ENCODE measurements around the gene FMC1.
A peak's percentile ranks its signal among the peaks of the same experiment; 100 is the strongest.
"Not testable (repeated sequence)": the region's sequence is repeated elsewhere in the genome, so short reads cannot be mapped to it uniquely, and the experiment has no call there.

FMC1 gene

GRCh38 chr7:139341058-139341775, at the start of gene FMC1:
FMC1 (plus strand) TSS chr7:139341337; CDS start chr7:139341385, 48 bp downstream.
- DNase-seq: peak; percentile 89

DNA sequence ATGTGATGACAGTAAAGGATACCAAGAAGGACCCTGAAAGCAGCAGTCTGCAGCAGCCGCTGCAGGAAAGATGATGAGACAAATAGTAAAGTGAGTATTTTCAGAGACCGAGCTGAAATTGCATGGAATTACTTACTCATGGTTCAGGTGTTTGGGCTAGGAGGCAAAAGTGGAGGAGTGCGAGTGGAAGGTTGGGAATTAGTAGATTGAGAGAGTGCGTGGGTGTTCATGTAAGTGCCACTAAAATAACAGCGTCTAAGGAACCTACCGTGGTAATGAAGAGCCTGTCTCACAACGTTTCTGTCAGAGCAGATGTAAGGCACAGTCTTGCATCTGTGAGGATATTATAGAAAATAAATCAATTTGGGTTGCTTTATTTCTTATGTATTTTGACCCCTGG, 48.3 kb upstream of the FMC1 start:
- no peak for DNase-seq

- no peak for DNase-seq
Observed at GRCh38 chr7:139293534-139293933, 47.6 kb upstream of the FMC1 start.

GRCh38 chr7:139294241-139294640, 46.9 kb upstream of the FMC1 start:
- no peak for DNase-seq

DNA sequence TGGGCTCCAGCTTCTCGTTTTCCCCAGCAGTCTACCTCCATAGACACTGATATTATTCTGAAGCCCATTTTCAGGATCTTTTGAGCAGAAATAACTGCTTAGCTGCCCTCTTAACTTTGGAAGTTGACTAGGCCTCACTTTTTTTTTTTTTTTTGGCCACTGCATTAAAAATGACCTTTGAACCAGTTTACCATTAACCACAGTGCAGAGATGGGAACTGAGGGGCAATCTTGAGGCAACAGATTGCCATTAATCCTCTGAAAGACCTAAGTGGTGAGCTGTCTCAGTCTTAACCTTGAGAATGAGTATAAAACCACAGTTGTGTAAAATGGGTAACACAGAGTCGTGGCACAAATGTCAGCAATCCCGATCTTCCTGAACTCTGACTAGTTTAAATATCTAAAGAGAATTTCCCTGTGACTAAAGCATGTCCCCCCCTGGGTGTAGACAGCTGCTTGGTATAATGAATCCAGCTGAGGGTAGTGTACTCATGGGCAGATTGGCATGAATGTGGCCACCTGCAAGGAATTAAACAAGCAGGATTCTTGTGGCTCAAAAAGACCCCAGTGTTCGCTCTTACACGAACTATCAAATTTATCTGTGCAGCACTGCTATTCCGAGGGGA, 46.1 kb upstream of the FMC1 start:
- no peak for DNase-seq

GRCh38 chr7:139297795-139298194, 43.3 kb upstream of the FMC1 start:
- no peak for DNase-seq

DNA sequence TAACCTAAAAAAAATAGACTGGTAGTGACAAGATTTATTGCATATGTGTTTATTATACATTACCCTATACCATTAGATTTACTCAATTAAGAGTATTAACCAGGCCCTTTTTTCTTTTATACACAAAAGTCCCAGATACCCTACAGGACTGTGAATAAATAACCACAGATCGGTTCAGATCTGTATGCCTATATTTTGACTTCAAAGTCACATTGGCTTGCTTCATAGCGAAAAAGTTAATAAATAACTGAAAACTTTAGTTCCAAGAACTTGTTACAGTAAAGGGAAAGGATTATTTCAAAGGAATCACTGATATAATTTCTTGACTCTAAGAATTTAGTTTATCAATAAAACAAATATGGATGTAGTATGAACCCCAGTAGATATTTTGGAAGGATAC, 41.8 kb upstream of the FMC1 start:
- no peak for DNase-seq

GRCh38 chr7:139300390-139300789, 40.7 kb upstream of the FMC1 start:
- no peak for DNase-seq

- no peak for DNase-seq
Observed at GRCh38 chr7:139304517-139304916, 36.6 kb upstream of the FMC1 start.

- DNase-seq: no peak
Observed at GRCh38 chr7:139317939-139318505, 23.1 kb upstream of the FMC1 start.

DNA sequence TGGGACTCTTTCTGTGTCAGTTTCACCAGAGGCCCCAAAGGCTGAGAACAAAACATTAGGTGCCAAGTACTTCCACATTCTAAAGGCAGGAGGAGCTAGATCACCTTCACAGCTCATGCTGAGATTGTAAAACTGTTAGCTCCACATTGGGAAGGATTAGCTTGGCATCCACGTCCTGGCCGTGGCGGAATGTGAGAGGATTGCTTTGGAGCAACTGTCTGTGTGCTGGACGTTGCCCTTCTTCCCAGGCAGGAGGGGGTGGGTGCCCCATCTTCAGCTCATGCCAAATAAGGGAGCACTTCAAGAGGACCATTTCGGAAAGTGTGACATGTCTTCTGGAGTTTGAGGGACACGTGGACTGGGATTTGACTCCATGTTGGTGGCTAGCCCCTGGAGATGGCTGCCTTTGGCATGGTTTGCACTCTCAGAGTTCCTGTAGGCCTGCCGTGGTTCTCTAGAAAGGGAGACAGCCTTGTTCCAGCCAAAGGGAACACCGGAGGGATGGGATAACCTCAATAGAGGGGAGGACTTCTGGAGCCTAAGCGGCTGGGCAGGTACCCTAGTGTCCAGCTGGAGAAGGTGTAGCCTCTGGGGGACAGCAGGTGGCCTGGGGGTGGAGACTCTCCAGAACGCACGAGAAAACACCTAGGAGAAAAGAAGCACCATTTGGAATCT, 19.9 kb upstream of the FMC1 start:
- DNase-seq: no peak

- not testable (repeated sequence) for DNase-seq
Observed at GRCh38 chr7:139324709-139325108, 16.4 kb upstream of the FMC1 start.

DNA sequence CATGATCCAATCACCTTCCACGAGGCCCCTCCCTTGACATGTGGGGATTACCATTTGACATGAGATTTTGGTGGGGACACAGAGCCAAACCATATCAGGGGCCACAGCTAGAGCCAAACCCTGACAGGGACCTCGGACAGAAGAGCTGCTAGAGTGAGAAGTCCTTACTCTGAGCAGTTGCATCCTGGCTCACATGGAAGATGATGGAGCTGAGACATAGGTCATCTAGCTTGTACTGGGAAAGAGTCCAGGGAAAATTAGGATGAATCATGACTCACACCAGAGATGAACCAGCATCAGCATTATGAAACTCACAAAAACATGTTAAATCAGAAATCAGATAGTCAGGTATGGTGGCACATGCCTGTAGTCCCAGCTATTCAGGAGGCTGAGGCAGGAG, 12.8 kb upstream of the FMC1 start:
- no peak for DNase-seq

DNA sequence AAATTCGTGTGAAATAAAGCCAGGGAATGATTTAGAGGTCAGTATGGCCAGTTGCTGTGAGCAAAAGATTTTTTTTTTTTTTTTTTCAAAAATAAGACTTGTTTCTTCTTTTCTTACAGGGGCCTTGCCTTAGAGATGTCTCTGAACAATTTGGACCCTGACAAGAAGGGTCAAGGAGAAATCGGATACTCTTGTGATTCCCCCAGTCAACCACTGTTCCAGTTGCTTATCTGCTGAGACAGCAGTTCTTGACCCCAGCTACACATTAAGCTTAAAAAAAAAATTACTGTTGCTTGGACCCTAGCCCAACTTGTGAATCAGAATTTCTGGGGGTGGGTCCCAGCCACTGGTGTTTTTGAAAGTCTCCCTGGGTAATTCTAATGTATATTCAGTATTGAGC, 12.0 kb upstream of the FMC1 start:
- DNase-seq: no peak

DNA sequence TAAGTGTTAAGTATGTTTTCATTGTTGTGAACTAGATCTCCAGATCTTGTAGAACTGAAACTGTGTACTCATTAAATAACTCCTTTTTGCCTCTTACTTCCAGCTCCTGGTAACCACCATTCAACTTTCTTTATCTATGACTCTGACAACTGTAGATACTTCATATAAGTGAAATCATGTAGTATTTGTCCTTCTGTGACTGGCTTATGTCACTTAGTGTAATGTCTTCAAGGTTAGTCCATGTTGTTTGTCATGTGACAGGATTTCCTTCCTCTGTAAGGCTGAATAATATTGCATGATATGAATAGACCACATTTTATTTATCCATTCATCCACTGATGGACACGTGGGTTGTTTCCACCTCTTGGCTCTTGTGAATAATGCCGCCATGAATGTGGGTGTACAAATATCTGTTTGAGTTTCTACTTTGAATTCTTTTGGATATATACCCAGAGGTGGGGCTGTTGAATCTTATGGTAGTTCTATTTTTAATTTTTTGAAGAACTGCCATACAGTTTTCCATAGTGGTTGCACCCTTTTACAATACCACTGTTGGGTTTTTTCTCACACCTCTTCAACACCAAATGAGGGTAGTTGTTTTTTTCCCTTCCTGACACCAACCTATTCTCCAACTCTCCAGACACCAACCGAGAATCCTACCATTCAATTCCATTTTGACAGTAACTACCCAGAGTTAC, 10.7 kb upstream of the FMC1 start:
- DNase-seq: no peak

GRCh38 chr7:139332697-139333359, 8.3 kb upstream of the FMC1 start:
- no peak for DNase-seq

GRCh38 chr7:139333443-139333842, 7.7 kb upstream of the FMC1 start:
- DNase-seq: not testable (repeated sequence)

DNA sequence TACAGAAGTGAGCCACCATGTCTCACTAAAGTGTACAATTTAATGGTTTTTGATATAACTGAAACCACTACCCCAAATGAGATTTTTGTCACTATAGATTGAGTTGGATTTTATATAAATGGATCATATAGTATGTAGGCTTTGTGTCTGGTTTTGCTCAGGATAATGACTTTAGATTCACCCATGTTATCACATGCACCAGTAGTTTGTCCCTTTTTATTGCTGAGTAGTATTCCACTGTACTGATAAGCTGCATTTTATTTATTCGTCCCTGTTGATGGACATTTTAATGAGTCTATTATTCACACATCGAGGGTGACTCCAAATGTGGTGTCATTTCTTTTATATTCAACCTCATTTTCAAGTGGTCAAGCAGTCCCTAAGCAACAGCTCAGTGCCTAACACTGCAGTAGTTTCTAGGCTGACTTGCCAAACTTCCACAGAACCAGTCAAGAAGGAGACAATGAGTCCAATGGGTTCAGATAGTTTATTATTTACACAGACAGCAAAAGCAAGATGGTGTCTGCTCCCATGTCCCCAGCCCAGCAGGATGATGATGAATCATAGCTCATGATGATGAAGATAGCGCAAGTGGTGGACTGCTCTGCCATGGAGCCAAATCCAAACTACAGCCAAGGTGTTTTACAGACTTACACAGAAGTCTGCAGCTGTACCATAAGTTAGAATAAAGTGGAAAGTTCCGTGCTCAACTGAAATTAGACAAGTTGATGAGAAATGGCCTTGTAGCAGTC, 6.6 kb upstream of the FMC1 start:
- no peak for DNase-seq

DNA sequence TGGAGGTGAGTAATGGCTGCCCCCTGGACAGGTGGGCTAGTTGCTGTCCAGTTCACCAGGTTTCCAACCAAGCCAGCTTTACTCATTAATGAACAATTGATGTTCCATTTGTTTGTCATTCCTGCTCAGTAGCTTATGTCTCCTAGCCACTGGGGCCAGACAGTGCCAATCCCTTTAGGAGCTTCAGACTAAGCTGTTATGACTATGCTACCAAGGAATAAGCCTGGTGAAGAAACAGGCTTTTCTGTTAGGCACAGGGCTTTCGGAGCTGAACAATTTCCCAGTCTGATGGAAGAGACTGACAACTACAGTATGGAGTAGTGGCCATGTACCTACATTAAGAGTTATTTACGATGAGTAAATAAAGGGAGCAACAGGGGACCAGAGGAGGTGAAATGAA, 2.1 kb upstream of the FMC1 start:
- DNase-seq: no peak

GRCh38 chr7:139339698-139340036, 1.5 kb upstream of the FMC1 start:
- no peak for DNase-seq

GRCh38 chr7:139340037-139340807, 915 bp upstream of the FMC1 start:
- peak; percentile 99 for DNase-seq

DNA sequence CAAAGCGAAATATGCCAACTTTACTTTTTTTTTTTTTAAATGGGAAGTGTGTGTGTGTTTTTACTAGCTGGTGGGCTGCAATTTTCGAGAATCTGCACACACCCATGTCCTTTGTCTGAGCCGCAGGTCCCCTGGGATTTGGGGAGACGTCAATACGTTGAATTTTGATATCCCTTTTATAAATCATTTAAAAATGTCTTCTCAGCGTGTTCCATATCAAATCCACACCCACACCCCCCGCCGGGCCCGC, 404 bp upstream of the FMC1 start:
- DNase-seq: peak; percentile 43

Data from NCI-H1105 (cell line).